Measurements from ENCODE around the gene SLAMF9.

GRCh38 chr1:159949123-159949522, 4.9 kb downstream of the SLAMF9 start:
- TF ChIP-seq CTCF (IDR thresholded peaks at IDR 0.05; ENCODE audit: insufficient read depth, low read length, poor library complexity, severe bottlenecking): no peak
- TF ChIP-seq EZH2phosphoT487 (conservative IDR thresholded peaks at IDR 0.05; ENCODE audit: low read length): no peak

Data from SU-DHL-6 (cell line).